ENCODE data around the gene SDK2. TPM values are rescaled to one million over a fixed set of nuclear protein-coding genes. Genes with fewer than 3 reads are reported as not detected.

The SDK2 gene
- polyA plus RNA-seq, 2 of the 4 experiments (the other 2 are of a cell fraction) = 0.36 to 0.57 TPM

GRCh38 chr17:73632513-73632912 is 11.7 kb downstream of the SDK2 start:
- DNase-seq (ENCODE audit: low read depth in 1 of 2, low spot score in 1 of 2) (no peak), ATAC-seq (no peak), FAIRE-seq (peak; percentile 61)
- H3K4me2 ChIP-seq = no peak overlapping the region
- H3K4me1 ChIP-seq = no peaks in the 10 kb centered on the region
- H3K4me3 ChIP-seq = no peak overlapping the region
- H3K9me3 ChIP-seq = no peaks in the 10 kb centered on the region
- WGBS (ENCODE audit: missing lambda C conversion rate) = 40% methylated on average over 2 of the region's 2 CpGs
- no peak overlapping the region for H3K27ac ChIP-seq
- ChIA-PET CTCF (interaction anchor here (0.7 to 3.9 kb wide), 5 partner anchors 11 to 183 kb away, joined by 3 to 27 read pairs (median 6); partner anchors contain the start of gene SDK2), POLR2A (no interaction called here)
- no peak for TF ChIP-seq HMGXB4 (CRISPR knock-in tag; IDR thresholded peaks at IDR 0.05; ENCODE audit: borderline replicate concordance)
- TF ChIP-seq MAZ (IDR thresholded peaks at IDR 0.05; ENCODE audit: borderline replicate concordance, low read depth, low read length) = no peak
- TF ChIP-seq ATOH8 (CRISPR knock-in tag; IDR thresholded peaks at IDR 0.05; ENCODE audit: low read depth) = no peak
- TF ChIP-seq HDAC2 (IDR thresholded peaks at IDR 0.05) = no peak
- TF ChIP-seq BCL3 (IDR thresholded peaks at IDR 0.05) = no peak
- no peak for TF ChIP-seq ZNF302 (CRISPR knock-in tag; IDR thresholded peaks at IDR 0.05)
- TF ChIP-seq MAX (IDR thresholded peaks at IDR 0.05) = no peak
- TF ChIP-seq FOSB (CRISPR knock-in tag; IDR thresholded peaks at IDR 0.05) = no peak
- TF ChIP-seq FOSL2 (IDR thresholded peaks at IDR 0.05) = no peak
- no peak for TF ChIP-seq FOSL2 (CRISPR knock-in tag; IDR thresholded peaks at IDR 0.05)
- TF ChIP-seq CHD2 (IDR thresholded peaks at IDR 0.05; ENCODE audit: low read length, partially characterized antibody) = no peak

GRCh38 chr17:73630965-73631595 is 13.2 kb downstream of the SDK2 start:
- H3K4me1 ChIP-seq = no peaks in the 10 kb centered on the region
- no peak overlapping the region for H3K4me2 ChIP-seq
- DNase-seq (ENCODE audit: low read depth in 1 of 2, low spot score in 1 of 2) (no peak), ATAC-seq (no peak), FAIRE-seq (no peak)
- no peak overlapping the region for H3K4me3 ChIP-seq
- ChIA-PET CTCF (interaction anchor here (0.6 to 1.6 kb wide), 4 partner anchors 12 to 569 kb away, joined by 3 to 5 read pairs (median 3); no protein-coding TSS in a partner anchor), POLR2A (no interaction called here)
- no peak overlapping the region for H3K27ac ChIP-seq
- 77% methylated on average over 18 of the region's 19 CpGs for WGBS (ENCODE audit: missing lambda C conversion rate)
- H3K9me3 ChIP-seq = no peaks in the 10 kb centered on the region
- TF ChIP-seq POLR2A (IDR thresholded peaks at IDR 0.05; ENCODE audit: low read length) (no peak), RFX5 (IDR thresholded peaks at IDR 0.05) (no peak), FOXS1 (CRISPR knock-in tag; IDR thresholded peaks at IDR 0.05) (no peak)

GRCh38 chr17:73630531-73630930 is 13.7 kb downstream of the SDK2 start:
- 56% methylated on average over 6 of the region's 6 CpGs for WGBS (ENCODE audit: missing lambda C conversion rate)
- no peak for ATAC-seq
- POLR2A ChIA-PET = no interaction called here
- Histone ChIP-seq H3K4me3 (no peak overlapping the region), H3K27ac (no peak overlapping the region), H3K4me1 (no peaks in the 10 kb centered on the region), H3K4me2 (no peak overlapping the region), H3K9me3 (no peaks in the 10 kb centered on the region)
- no peak for TF ChIP-seq FOSL2 (IDR thresholded peaks at IDR 0.05)
- no peak for TF ChIP-seq FOSL2 (CRISPR knock-in tag; IDR thresholded peaks at IDR 0.05)
- no peak for TF ChIP-seq JUNB (IDR thresholded peaks at IDR 0.05)
- TF ChIP-seq RCOR1 (IDR thresholded peaks at IDR 0.05; ENCODE audit: low read depth, low read length) = no peak
- no peak for TF ChIP-seq FOSB (CRISPR knock-in tag; IDR thresholded peaks at IDR 0.05)
- TF ChIP-seq NR3C1 (IDR thresholded peaks at IDR 0.05) = no peak
- FAIRE-seq = no peak
- DNase-seq (ENCODE audit: low read depth in 1 of 2, low spot score in 1 of 2) = no peak
- CTCF ChIA-PET = interaction anchor here (0.6 to 1.6 kb wide), 5 partner anchors 12 to 569 kb away, joined by 3 to 5 read pairs (median 3); no protein-coding TSS in a partner anchor

Data from A549 (cell line).